ENCODE measurements around the gene TBC1D22A.

TBC1D22A gene

GRCh38 chr22:47053726-47054141 lies 291.3 kb downstream of the TBC1D22A start:
- DNase-seq, result no peak

GRCh38 chr22:47054231-47055072 lies 292.0 kb downstream of the TBC1D22A start:
- DNase-seq, result no peak

DNA sequence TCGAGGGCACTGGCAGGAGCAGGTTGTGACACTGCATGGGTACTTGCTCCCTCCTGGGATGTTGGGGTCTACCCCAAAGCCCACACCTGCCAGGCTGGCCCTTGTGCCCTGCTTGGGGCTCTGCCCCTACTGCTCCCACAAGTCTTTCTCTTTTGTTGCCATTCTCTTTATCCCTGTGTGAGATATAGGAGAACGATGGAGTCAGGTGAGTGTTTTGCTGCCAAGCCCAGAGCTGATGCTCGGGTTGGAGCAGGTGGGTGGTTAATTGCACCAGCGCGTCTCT lies 292.6 kb downstream of the TBC1D22A start:
- DNase-seq, result no peak

GRCh38 chr22:47055461-47055860 lies 293.0 kb downstream of the TBC1D22A start:
- no peak for DNase-seq

GRCh38 chr22:47055921-47056320 lies 293.5 kb downstream of the TBC1D22A start:
- DNase-seq, result no peak

GRCh38 chr22:47056361-47056760 lies 293.9 kb downstream of the TBC1D22A start:
- no peak for DNase-seq

- DNase-seq, result no peak
Measured at GRCh38 chr22:47056776-47057470, 294.5 kb downstream of the TBC1D22A start.

DNA sequence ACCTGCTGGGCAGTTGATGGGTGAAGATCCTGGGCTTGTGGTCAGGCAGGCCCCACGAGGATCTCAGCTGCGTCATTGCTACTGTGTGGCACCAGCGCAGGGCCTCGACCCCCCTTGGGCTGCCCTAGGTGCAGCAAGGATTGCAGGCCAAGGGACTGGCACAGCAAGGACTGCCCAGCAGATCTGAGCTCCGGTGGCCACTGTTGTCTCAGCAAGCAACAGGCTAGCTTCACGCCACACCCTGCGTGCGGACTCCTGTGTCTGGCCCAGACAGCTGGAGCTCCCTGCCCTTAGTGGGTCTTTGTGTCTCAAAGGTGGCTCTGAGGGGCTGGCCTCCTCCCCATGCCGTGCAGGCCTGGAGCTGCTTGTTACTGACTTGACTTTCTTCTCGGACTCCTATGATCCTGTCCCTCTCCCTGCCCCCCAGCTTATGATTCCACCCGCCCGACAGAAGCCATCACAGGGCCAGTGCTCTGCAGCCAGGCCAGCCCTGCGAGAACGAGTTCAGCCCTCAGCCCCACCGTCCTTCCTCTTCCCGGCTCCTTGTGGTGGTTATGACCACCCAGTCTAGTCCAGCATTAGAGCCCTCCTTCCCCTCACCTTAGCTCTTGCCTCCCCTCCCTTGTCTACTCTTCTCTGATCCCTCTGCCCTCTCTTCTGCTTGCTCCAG lies 295.6 kb downstream of the TBC1D22A start:
- no peak for DNase-seq

DNA sequence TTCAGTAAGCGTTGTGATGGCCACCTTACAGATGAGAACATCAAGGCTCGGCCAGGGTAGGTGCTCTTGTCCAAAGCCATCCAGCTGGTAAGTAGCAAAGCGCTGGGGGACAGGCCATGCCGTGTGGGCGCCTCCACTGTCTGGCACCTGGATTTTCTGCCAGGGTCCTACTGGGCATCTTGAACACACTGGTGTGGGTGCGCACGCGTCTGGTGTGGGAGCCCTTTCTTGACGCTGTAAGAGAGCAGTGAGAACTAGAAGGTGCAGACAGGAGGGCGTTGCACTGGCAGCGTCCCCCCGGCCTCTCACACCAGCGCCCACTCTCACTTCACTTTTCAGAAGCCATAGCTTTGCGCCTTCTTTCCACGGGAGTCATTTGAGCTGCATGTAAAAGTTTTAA lies 296.6 kb downstream of the TBC1D22A start:
- no peak for DNase-seq

- no peak for DNase-seq
Measured at GRCh38 chr22:47059701-47060161, 297.3 kb downstream of the TBC1D22A start.

DNA sequence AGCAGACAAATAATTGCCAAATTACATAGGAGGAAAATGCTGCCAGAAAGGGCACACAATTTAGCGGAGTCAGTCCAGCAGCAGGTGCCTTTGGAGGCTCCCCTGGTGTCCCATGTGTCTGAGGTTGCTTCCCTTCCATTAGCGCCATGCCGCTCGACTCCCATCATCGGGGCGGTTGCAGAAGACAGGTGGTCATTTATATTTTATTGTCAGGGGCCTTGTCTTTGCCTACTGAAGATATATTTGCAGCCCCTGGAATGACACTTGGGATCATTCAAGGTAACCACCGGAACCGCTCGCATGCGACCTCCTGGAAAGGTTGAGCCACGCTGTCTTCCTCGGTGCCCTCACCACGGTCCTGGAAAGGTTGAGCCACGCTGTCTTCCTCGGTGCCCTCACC lies 298.3 kb downstream of the TBC1D22A start:
- DNase-seq, result no peak

- no peak for DNase-seq
Measured at GRCh38 chr22:47061226-47061625, 298.8 kb downstream of the TBC1D22A start.

GRCh38 chr22:47062126-47062525 lies 299.7 kb downstream of the TBC1D22A start:
- no peak for DNase-seq

DNA sequence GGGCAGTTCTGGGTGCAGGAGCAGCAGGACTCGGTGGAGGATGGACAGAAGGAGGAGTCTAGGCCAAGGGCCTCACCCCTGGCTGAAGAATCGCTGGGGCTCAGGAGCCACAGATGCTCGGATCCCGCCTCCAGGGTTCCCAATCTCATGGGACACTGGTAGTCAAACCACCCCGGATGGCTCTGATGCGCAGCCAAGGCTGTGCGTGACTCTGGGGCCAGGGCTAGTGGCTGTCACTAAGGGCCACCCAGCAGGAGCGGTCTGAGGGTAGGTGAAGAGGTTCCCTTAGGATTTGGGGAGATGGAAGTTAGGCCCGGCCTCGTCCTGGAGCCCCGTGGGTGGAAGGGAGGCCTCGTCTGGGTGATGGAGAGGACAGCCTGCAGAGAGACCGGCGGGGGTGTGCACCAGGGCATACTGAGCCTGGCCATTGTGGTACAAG lies 300.6 kb downstream of the TBC1D22A start:
- no peak for DNase-seq

GRCh38 chr22:47063606-47064005 lies 301.2 kb downstream of the TBC1D22A start:
- no peak for DNase-seq

GRCh38 chr22:47064016-47064415 lies 301.6 kb downstream of the TBC1D22A start:
- no peak for DNase-seq

- no peak for DNase-seq
Measured at GRCh38 chr22:47064416-47064815, 302.0 kb downstream of the TBC1D22A start.

DNA sequence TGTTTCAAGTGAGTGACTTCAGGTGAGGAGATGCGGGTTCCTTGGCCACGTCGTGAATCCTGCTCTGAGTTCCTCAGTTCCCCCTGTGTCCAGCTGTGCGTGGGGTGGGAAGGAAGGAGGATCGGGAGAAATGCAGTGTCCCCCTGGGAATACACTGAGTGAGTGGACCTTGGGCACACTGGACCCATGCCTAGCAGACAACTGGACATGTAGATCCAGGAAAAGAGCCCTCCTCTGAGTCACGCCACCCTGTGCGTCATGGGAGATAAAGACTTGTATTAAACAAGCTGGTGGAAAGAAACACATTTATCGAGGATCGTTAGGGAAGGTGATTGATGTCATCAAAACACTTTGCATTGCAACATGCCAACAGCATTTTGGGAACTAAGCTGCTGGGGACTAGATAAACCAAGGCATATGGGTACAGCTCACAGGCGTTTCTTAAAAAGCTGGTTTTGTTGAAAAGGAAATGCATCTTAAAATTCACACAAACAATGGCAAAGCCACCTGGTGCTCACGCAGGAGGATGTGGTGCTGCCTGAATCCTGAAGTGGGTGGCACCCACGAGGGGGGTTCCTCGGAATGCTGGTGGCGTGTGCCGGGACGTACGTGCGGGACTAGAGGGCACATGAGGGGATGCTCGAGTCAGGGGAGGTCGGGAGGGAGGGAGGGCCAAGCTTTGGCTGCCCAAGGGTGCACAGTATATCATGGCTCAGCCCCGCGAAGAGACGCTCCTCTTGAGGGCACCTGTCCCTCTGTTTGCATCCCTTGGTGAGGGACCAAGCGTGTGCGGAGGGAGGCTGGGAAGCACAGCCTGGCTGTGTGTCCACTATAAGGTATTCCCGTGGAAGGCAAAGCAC lies 303.5 kb downstream of the TBC1D22A start:
- no peak for DNase-seq

- no peak for DNase-seq
Measured at GRCh38 chr22:47066616-47066905, 304.1 kb downstream of the TBC1D22A start.

DNA sequence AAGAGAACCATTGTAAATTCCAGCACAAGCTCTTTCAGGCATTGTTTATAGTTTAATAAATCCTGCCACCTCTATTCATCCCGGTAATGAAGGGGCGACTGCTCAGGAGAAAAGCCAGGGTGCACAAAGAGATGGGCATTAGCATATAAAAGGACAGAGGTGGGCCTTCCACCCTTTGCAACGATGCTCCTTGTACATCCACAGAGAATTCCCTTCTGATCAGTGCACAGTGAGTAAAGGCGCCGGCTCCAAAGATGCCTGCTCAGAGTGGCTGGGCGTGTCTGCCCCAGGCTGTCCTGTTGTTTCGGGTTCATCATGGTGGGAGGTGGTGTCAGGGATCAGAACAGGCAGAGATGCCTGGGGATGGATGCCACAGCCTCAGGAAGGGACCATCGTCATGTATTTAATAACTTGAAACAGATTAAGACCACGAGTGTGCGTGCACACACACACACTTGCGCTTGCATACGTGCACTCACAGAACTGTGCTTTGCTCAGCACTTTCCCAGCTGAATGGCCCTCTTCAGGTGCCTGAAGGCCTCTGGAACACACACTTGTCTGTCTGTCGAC lies 305.0 kb downstream of the TBC1D22A start:
- DNase-seq, result no peak

GRCh38 chr22:47067911-47068625 lies 305.6 kb downstream of the TBC1D22A start:
- DNase-seq, result no peak

DNA sequence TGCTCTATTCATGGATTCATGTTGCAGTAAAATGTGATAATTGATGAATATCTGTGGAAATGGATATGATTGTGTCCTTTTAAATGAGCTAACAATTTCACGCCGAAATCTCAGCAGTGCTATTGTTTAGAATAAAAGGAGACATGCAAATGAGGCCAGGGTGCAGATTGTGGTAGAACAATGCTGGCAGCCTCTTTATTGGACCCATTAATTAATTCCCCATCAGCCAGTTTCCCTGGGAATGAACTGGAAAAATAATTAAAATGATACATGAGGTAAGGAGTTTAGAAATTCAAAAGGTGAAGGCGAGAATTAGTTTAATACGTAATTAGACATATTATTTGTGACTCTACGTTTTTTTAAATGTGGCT lies 306.2 kb downstream of the TBC1D22A start:
- no peak for DNase-seq
